ENCODE data around the gene TAGLN2. TPM values are rescaled to one million over a fixed set of nuclear protein-coding genes. Genes with fewer than 3 reads are reported as not detected.

The TAGLN2 gene
- total RNA-seq, 1 donor from 2014 or later: 20.1 TPM

DNA sequence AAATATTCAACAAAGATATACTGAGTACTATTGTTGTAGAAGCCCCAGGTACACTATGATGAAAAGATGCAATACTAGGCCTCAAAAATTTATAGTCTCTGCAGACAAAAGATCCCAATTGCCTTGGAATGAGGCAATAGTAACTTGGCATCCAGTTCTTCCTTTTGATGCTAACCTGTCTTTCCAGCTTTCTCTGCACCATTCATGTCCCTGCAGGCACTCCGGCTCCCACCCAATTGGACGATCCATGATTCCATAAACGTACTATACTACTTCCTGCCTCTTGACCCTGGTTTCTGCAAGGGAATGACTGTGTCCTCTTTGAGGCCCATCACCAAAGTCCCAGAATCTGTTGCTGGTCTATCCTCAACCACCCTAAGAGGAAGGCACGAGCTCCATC, 8.0 kb upstream of the TAGLN2 start:
- H3K36me3 Mint-ChIP-seq (ENCODE audit: low read depth): no peaks in the 10 kb centered on the region
- H3K27ac Mint-ChIP-seq (ENCODE audit: unreplicated experiment): no peak overlapping the region
- H3K9me3 Mint-ChIP-seq: no peaks in the 10 kb centered on the region
- H3K27me3 Mint-ChIP-seq (ENCODE audit: low read depth): no peaks in the 10 kb centered on the region
- H3K4me1 Mint-ChIP-seq: peaks cover 5% of the 10 kb centered on the region
- no peak for DNase-seq (ENCODE audit: low read depth, low spot score)
- no peak overlapping the region for H3K4me3 Mint-ChIP-seq
- TF ChIP-seq, protein P1, sequence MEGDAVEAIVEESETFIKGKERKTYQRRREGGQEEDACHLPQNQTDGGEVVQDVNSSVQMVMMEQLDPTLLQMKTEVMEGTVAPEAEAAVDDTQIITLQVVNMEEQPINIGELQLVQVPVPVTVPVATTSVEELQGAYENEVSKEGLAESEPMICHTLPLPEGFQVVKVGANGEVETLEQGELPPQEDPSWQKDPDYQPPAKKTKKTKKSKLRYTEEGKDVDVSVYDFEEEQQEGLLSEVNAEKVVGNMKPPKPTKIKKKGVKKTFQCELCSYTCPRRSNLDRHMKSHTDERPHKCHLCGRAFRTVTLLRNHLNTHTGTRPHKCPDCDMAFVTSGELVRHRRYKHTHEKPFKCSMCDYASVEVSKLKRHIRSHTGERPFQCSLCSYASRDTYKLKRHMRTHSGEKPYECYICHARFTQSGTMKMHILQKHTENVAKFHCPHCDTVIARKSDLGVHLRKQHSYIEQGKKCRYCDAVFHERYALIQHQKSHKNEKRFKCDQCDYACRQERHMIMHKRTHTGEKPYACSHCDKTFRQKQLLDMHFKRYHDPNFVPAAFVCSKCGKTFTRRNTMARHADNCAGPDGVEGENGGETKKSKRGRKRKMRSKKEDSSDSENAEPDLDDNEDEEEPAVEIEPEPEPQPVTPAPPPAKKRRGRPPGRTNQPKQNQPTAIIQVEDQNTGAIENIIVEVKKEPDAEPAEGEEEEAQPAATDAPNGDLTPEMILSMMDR (conservative IDR thresholded peaks at IDR 0.05): no peak

- H3K27me3 Mint-ChIP-seq (ENCODE audit: low read depth): no peaks in the 10 kb centered on the region
- DNase-seq (ENCODE audit: low read depth, low spot score): no peak
- no peak overlapping the region for H3K27ac Mint-ChIP-seq (ENCODE audit: unreplicated experiment)
- H3K4me3 Mint-ChIP-seq: no peak overlapping the region
- H3K4me1 Mint-ChIP-seq: peaks cover 5% of the 10 kb centered on the region
- TF ChIP-seq, protein P1 (conservative IDR thresholded peaks at IDR 0.05): no peak
- no peaks in the 10 kb centered on the region for H3K9me3 Mint-ChIP-seq
- no peaks in the 10 kb centered on the region for H3K36me3 Mint-ChIP-seq (ENCODE audit: low read depth)
These were observed 7.3 kb upstream of the TAGLN2 start for GRCh38 chr1:159932296-159933285.

GRCh38 chr1:159931795-159932173, 6.5 kb upstream of the TAGLN2 start:
- Mint-ChIP-seq H3K4me3 (no peak overlapping the region), H3K9me3 (no peaks in the 10 kb centered on the region), H3K27me3 (ENCODE audit: low read depth) (no peaks in the 10 kb centered on the region), H3K4me1 (peaks cover 5% of the 10 kb centered on the region), H3K36me3 (ENCODE audit: low read depth) (no peaks in the 10 kb centered on the region), H3K27ac (ENCODE audit: unreplicated experiment) (no peak overlapping the region)
- DNase-seq (ENCODE audit: low read depth, low spot score): no peak
- TF ChIP-seq, protein P1 (conservative IDR thresholded peaks at IDR 0.05): no peak

DNA sequence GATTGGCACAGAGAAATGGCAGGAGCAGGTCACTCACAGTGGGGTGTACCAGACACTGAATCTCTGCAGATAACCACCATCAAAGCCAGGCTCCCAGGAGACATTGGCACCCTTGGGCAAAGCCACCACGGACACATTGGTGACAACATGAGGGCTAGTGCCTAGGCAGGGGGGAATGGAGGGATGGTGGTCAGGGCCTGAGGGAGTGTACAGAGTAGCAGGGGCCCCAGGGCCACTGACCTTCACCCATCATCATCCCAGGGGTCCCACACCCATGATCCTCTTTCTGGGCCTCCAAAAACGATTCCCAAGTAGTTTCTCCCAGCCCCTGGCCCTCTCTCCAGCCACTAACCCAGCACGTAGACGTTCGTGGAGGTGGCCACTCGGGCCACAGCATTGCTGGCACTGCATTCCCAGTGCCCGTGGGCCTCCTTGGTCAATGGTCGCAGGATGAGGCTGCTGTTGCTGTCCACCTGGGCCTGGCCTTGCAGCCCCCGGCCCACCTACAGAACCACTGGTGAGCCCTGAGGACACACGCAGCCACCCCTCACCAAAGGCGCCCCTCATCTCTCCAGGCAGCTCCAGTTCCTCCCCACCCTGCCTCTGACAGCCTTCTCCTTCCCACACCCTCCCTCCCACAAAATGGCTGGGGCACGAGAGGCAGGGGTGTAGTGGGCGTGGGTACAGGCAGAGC, 5.9 kb upstream of the TAGLN2 start:
- Mint-ChIP-seq H3K36me3 (ENCODE audit: low read depth) (no peaks in the 10 kb centered on the region), H3K4me3 (no peak overlapping the region), H3K27ac (ENCODE audit: unreplicated experiment) (no peak overlapping the region), H3K27me3 (ENCODE audit: low read depth) (no peaks in the 10 kb centered on the region), H3K9me3 (no peaks in the 10 kb centered on the region), H3K4me1 (peaks cover 3% of the 10 kb centered on the region)
- TF ChIP-seq, protein P1 (conservative IDR thresholded peaks at IDR 0.05): no peak
- DNase-seq (ENCODE audit: low read depth, low spot score): no peak

- no peak for DNase-seq (ENCODE audit: low read depth, low spot score)
- Mint-ChIP-seq H3K36me3 (ENCODE audit: low read depth) (no peaks in the 10 kb centered on the region), H3K9me3 (no peaks in the 10 kb centered on the region), H3K4me1 (peaks cover 9% of the 10 kb centered on the region), H3K27ac (ENCODE audit: unreplicated experiment) (no peak overlapping the region), H3K4me3 (no peak overlapping the region), H3K27me3 (ENCODE audit: low read depth) (peaks cover 1% of the 10 kb centered on the region)
- TF ChIP-seq, protein P1 (conservative IDR thresholded peaks at IDR 0.05): no peak
These were observed 5.3 kb upstream of the TAGLN2 start for GRCh38 chr1:159930634-159931033.

Data from neural crest cell (in vitro differentiated cells).